ENCODE data around the gene DSC3. TPM values are rescaled to one million over a fixed set of nuclear protein-coding genes. Genes with fewer than 3 reads are reported as not detected.

The DSC3 gene
- total and polyA plus RNA-seq, 4 donors: under 0.01 to 0.06 (median 0.05) TPM; not detected in 1

Small RNA genes lying within 50 kb of the gene (small RNA-seq; reads per million reads assigned to genes)
- gene RNU6-857P: not detected

Other genes with a start within 250 kb of the DSC3 start
- gene DSC2, start 59.7 kb upstream of the DSC3 start, total RNA-seq: 10 to 100 TPM; 10.9 to 16.4 TPM
- 1 to 10 TPM; 3.7 to 3.9 TPM for gene DSC2, start 59.7 kb upstream of the DSC3 start, polyA plus RNA-seq
- not detected for gene DSC1, start 120.1 kb upstream of the DSC3 start, total RNA-seq
- not detected for gene DSC1, start 120.1 kb upstream of the DSC3 start, polyA plus RNA-seq

Measured in liver (tissue), 5 donors.